Activated CD4-positive, CD25-positive, alpha-beta regulatory T cell treated with anti-CD3 and anti-CD28 coated beads, Interleukin-2, amount 50 U/mL, for 16 hours (primary cell): ENCODE data around the gene KRT10.
"Not testable (repeated sequence)": the region's sequence is repeated elsewhere in the genome, so short reads cannot be mapped to it uniquely, and the experiment has no call there.

Experiments
- DNase-seq: peaks from one replicate; pipeline ENCODE4 v3.0.0-alpha.2; 2020; ENCODE audit warnings: low read depth, low spot score

The KRT10 gene

DNA sequence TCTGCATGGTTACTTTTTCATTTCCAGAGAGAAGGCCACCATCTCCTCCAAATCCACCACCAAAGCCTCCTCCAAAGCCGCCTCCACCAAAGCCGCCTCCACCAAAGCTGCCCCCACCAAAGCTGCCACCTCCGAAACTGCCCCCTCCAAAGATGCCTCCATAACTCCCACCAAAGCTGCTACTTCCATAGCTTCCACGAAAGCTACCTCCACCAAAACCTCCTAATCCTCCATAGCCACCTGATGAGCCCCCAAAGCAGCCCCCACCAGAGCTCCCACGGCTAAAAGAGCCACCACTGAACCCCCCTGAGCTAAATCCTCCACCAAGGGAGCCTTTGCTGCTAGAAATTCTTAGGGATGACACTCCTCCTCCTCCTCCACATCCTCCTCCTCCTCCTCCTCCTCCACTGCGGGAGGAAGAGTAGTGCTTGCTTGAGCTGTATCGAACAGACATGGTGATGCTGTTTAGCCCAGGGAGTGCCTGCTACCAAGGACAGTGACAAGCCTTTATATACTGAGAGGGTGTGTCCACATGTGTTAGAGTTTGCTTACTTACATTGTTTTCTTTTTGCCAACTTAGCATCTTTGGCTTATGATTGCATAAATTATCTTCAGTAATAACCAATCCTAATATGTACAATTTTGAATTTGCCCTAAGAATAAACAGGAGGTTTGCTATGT lies at the start of gene KRT10:
Gene KRT10 (minus strand): TSS at position 483 of the 681 bp plus-strand sequence. CDS start 29 bp downstream, at position 454.
- DNase-seq = no peak

DNA sequence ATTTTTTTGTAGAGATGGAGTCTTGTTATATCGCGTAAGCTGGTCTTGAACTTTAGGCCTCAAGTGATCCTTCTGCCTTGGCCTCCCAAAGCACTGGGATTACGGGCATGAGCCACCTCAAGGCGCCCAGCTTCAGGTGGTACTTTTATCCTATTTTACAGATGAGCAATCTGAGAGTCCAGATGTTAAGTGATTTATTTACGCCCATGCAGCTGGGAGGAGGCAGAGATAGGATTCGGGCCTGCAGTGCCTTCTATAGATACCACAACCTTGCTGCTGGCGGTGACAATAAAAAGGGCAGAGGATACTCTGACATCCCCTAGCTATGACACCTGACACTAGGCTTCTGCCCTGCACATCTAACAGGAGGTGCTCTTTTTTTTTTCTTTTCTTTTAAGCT lies 48.9 kb upstream of the KRT10 start:
- no peak for DNase-seq

DNA sequence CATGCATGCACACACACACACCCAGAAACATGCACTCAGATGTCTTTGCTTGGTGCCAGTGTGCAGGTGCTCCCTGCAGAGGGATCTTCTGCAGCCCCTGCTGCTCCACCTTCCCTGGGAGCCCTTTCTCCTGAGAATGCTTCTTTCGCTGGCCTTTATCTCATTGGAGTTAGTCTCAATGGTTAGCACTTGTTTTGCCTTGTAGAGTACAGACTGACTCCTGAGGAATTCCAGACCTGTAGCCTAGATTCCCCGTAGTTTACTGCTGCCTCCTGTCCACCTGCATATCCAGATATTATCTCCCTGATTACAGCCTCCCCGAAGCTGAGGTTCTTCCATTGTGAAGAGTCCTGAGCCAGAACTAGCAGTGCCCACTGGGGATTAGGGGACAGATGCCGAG lies 47.7 kb upstream of the KRT10 start:
- DNase-seq = no peak

GRCh38 chr17:40866838-40867237 lies 44.4 kb upstream of the KRT10 start, which contains the start of gene KRT12:
Gene KRT12 (minus strand): TSS chr17:40867223. CDS start chr17:40867186, 37 bp downstream.
- DNase-seq = no peak

DNA sequence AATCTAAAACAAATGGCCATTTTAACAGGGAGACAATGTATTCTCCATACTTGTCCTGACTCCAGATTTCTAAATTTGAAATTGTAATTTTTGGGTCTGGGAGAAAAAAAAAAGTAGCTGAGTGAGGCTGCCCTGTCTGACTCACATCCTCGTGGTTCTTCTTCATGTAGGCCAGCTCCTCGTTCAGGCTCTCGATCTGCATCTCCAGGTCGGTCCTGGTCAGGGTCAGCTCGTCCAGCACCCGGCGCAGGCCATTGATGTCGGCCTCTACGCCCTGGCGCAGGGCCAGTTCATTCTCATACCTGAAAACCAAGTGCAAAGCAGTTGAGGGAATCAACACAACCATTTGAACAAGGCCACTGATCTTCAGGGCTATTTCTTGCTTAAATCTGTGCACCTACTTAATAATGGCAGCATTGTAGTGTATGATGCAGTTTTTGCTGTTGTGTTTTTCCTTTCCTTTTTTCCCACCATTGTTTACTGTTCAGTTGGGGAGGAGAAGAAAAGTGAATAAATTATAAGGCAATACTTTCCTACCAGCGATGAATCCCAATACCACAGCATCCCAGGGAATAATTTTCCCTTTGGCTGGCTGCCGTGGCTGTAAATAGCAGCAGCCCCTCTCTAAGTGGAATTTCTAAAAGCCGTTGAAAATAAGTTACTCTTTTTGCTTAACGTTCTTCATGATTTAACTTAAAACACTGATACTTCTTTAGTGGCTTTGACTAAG lies 42.4 kb upstream of the KRT10 start:
- no peak for DNase-seq

DNA sequence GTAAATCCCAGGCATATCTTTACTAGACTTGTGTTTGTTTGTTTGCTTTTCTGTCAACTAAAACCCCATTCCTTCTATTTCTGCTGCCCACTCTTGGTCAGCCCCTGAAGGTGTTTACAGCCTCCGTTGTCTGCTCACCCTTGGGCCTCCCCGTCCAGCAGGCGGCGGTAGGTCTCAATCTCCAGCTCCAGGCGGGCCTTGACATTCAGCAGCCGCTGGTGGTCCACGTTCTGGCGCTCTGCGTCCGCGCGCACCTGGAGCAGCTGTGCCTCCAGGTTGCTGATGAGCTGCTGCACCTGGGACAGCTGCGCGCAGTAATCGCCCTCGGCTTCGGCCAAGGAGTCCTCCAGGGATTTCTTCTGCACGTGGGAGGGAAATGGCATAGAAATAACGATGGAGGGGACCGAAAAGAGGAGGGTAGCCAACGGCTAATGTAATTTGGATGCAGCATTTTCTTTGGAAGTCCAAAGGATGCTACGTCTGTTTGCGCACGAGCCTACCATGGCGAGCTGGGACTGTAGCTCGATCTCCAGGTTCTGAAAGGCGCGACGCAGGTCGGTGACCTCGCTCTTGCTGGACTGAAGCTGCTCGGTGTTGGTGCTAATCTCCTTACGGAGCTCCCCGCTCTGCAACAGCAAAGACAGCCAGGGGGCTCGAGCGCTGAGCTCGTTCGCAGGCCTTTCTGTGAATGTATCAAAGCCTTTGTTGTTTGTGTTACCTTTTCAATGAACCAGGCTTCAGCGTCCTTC lies 40.7 kb upstream of the KRT10 start:
- no peak for DNase-seq

DNA sequence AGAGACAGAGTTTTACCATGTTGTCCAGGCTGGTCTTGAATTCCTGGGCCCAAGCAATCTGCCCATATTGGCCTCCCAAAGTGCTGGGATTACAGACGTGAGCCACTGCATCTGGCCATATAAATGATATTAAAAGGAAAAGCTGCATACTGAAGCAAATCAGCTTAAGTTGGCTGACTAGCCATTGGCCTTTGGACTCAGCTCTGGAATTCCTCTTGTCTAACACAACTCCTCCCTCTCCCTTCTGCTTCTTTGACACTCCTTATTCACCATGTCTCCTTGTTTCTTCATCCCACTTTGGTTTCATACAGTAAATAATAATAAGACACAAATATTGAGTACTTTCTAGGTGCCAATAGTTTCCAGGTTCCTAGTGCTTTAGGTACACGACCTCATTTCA lies 37.1 kb upstream of the KRT10 start:
- no peak for DNase-seq

- DNase-seq = not testable (repeated sequence)
Measured at GRCh38 chr17:40858667-40859066, 36.3 kb upstream of the KRT10 start.

DNA sequence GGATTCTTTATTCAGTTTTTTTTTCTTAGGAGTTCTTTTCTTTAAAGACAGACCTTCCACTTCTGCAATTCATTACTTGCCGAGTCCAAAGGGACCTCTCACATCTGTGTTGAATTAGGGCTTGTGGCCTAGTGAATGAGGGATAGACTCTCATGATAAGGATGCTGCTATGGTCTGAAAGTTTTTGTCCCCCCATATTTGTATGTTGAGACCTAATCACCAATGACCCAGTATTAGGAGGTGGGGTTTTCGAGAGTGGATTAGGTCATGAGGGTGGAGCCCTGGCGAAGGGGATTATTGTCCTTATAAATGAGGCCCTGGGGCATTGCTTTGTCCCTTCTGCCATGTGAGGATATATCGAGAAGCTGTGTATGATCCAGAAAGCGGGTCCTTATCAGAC lies 35.1 kb upstream of the KRT10 start:
- DNase-seq = no peak

DNA sequence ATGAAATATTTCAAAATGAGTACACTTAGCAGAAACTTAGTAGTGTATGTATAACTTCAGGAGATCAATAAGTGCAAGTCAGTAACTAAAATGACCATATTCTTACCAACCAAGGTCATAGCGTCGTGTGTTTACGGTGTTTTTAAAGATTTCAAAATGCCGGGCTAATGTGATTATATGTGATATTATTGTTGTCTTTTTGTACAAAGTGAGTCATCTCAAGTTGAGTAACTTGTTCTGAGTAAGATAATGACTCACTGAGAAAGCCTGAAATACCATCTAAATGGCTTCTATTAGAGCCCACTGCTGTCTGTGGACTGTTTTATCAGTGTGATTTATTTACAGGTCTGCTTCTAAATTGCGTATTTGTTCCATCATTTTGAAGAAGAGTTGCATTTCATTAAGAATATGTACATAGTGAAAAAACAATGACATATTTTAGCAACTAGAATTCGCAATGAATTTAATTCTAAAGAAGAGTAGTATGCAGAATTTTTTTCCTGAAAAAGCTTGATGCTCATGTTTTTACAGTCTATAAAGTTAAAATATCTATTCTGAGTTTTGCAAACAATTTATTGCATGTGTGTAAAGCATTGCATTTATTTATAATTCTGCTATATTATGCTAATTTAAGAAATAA lies 31.9 kb upstream of the KRT10 start:
- no peak for DNase-seq

DNA sequence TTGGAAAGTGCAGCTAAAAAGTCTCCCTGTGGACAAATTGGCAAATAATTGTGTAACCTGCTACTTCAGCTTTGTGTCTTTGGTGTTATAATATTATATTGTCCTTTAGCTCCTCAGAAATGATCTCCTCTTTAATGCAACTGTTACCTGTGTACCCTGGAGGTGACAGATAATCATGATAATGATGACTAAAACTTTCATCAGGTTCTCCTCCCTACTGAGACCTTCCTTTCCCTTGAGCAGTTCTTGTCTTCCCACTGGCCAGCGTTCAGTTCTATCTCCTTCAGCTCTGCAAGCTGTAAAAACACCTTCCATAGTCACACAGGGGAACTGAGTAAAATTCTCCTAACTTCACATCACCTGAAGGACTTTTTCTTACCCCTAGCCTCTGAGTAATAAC lies 29.9 kb upstream of the KRT10 start:
- DNase-seq = no peak

GRCh38 chr17:40850293-40850972 lies 28.0 kb upstream of the KRT10 start:
- DNase-seq = no peak

DNA sequence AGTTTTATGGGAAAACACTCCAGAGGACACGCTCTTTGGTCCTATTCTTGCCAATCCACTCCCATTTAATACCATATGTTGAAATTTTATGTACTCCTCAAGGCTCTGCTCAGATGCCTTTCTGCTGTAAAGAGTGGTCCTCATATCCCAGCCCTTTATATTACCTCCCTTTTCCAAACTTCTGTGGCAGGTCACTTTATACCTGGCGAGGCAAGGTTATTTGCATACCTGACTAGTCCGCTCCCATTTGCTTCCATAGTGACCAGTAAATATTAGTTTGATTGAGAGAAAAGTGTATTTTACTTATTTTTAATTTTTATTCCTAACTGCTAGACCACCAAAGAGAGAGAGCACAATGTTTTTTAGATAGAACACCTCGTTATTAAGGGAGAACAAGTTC lies 27.3 kb upstream of the KRT10 start:
- DNase-seq = no peak

DNA sequence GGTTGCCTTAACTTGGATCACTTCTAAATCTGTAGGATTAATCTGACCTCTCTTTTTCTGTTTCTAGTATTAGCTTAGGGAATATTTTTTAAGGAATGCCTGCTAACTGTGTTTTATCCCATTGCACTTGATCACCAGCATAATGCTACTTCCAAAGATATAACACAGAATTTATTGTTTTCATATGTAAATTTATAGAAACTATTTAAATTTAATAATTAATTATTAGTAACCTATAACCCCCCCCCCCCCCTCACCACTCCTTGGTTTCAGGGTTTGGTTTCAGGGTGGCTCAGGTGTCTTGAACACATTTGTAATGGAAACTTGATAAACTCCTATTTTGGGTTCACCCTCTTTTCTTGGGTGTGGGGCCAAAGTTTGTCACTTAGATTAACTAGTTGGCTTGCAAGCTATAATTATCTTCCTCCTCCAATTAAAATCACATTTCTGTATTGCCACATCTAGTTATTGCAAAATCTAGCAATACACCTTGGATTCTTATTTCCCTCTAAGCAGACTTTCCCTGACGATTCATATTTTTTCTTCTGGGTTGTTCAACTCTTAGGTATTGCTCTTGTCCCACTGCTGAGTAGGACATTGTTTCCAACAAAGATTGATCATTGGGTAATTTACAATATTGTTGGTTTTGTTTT lies 26.3 kb upstream of the KRT10 start:
- DNase-seq = no peak

DNA sequence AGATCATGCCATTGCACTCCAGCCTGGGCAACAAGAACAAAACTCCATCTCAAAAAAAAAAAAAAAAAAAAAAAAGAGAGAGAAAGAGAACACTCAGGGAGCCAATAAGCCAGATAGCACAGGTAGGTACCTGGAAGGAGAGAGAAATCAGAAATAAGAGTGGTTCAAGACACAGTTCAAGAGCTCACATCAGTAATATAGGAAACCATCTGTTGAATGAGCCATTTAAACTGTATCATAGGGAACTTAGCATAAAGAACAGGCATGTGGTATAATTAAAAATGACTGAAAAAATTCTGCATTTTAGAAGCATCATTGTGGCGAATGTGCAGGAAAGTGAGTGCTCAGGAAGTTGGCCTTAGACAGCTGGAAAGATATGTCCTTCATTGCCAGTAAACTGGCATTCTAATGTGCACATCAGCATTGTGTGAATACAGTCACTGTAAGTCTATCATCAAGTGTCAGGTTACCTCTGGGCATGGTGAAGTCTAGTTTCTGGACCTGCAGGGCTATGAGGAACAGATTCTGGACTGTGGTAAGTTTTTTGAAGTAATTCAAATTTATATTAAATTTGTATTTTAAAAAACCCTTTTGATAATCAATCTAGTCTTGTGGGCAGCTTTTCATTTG lies 24.2 kb upstream of the KRT10 start:
- DNase-seq = no peak

- no peak for DNase-seq
Measured at GRCh38 chr17:40844671-40845107, 22.3 kb upstream of the KRT10 start.

GRCh38 chr17:40843242-40843641 lies 20.8 kb upstream of the KRT10 start:
- no peak for DNase-seq

DNA sequence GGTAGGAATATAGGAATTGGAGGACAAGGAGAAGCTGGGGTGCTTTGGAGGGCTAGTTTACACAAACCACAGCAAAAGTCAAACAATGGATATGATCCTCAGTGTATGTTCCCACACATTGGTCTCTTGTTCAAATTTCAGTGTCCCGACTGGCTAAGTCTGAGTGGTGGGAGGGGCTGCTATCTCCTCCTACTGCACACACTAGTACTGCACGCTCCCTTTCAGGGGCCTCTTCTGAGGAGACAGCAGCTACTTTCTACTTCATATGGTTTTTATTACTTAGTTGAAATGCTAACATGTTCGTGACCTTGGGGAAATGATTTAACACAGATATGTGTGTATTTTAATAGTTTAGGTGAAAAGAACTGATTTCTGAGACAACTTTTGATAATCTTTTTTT lies 18.8 kb upstream of the KRT10 start:
- DNase-seq = no peak

DNA sequence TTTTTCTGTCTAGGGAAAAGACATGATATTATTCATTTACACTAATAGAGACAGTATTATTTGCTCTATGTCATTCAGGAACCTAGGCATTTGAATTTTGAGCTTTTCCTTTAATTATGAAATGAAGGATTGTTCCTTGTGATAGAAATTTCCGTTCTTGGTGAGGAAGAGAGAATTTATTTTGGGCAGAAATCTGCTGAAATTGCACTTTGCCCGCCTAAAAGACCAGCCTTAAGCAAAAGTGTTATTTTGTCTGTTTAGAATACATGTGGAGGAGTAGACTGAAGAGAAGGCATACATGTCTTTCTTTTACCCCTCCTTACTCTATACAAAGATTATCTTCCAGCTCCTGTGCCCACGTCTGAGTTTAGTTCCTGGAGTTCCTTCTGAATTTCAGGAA lies 16.8 kb upstream of the KRT10 start:
- DNase-seq = no peak

- DNase-seq = no peak
Measured at GRCh38 chr17:40836020-40836419, 13.6 kb upstream of the KRT10 start.
